ENCODE measurements around the gene SEMA4G. TPM values are rescaled to one million over a fixed set of nuclear protein-coding genes. Genes with fewer than 3 reads are reported as not detected.
A peak's percentile ranks its signal among the peaks of the same experiment; 100 is the strongest.

Gene SEMA4G
- total and polyA plus RNA-seq, 2 of the 13 experiments (the other 11 are each of a cell fraction or from before 2014, with no cell fraction given) = 46.2 to 207 TPM

DNA sequence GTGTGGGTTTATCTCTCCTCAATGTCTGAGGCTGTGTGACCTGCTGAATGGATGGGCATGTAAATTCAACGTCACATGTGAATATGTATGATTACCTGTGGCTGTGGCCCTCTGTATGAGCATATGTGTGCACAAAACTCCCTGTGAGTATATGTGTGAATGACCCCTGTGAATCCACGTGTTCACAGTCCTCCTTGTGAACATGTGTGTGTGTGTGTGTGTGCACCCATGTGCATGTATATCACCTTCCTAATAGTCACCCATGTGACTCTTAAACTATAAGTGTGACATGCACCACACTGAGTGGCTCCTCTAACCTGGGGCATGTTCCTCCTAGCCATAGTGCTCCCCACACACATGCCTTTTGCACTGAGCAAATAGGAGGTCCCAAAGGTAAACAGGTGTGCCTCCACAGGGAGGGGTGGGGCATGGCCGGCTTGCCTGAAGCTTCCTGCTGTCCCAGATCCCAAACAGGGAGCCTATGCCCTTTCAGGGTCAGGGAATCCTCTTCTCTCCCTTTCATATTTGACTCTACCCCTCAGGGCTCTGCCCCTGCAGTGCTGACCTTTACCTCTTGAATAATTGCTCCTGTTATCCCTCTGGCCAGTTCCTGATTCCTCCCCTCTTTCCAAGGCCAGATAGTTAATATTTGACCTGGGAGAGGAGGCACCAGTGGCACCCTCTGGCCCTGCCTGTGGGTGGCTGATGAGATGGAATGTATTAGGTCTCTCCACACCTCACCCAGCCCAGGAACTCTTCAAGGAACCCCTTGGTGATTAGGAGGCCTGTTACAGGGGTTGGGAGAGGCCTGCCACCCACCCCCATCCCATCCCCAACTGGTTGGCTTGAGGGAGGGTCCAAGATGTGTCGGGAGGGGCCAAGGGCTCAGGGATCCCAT lies 1.9 kb downstream of the SEMA4G start (continued):
- no peak for TF ChIP-seq ZNF773 (CRISPR knock-in tag; IDR thresholded peaks at IDR 0.05; ENCODE audit: borderline replicate concordance)
- TF ChIP-seq BRCA1 (CRISPR knock-in tag; IDR thresholded peaks at IDR 0.05) = no peak
- TF ChIP-seq SATB2 (CRISPR knock-in tag; IDR thresholded peaks at IDR 0.05) = no peak
- TF ChIP-seq, protein P1, sequence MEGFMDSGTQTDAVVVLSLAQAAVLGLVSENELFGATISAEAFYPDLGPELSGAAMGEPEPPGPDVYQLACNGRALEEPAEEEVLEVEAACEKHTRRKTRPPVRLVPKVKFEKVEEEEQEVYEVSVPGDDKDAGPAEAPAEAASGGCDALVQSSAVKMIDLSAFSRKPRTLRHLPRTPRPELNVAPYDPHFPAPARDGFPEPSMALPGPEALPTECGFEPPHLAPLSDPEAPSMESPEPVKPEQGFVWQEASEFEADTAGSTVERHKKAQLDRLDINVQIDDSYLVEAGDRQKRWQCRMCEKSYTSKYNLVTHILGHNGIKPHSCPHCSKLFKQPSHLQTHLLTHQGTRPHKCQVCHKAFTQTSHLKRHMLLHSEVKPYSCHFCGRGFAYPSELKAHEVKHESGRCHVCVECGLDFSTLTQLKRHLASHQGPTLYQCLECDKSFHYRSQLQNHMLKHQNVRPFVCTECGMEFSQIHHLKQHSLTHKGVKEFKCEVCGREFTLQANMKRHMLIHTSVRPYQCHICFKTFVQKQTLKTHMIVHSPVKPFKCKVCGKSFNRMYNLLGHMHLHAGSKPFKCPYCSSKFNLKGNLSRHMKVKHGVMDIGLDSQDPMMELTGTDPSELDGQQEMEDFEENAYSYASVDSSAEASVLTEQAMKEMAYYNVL (CRISPR knock-in tag; IDR thresholded peaks at IDR 0.05; ENCODE audit: borderline replicate concordance) = peak; percentile 95; the same call in 1 of the 2 replicates
- TF ChIP-seq HDAC1 (CRISPR knock-in tag; IDR thresholded peaks at IDR 0.05) = peak; percentile 93
- TF ChIP-seq SP140L (CRISPR knock-in tag; IDR thresholded peaks at IDR 0.05; ENCODE audit: borderline replicate concordance) = no peak
- TF ChIP-seq, protein P2, sequence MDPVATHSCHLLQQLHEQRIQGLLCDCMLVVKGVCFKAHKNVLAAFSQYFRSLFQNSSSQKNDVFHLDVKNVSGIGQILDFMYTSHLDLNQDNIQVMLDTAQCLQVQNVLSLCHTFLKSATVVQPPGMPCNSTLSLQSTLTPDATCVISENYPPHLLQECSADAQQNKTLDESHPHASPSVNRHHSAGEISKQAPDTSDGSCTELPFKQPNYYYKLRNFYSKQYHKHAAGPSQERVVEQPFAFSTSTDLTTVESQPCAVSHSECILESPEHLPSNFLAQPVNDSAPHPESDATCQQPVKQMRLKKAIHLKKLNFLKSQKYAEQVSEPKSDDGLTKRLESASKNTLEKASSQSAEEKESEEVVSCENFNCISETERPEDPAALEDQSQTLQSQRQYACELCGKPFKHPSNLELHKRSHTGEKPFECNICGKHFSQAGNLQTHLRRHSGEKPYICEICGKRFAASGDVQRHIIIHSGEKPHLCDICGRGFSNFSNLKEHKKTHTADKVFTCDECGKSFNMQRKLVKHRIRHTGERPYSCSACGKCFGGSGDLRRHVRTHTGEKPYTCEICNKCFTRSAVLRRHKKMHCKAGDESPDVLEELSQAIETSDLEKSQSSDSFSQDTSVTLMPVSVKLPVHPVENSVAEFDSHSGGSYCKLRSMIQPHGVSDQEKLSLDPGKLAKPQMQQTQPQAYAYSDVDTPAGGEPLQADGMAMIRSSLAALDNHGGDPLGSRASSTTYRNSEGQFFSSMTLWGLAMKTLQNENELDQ (CRISPR knock-in tag; IDR thresholded peaks at IDR 0.05; ENCODE audit: borderline replicate concordance) = no peak
- no peak for TF ChIP-seq ZNF260 (CRISPR knock-in tag; IDR thresholded peaks at IDR 0.05; ENCODE audit: borderline replicate concordance, low read depth)
- no peak for TF ChIP-seq MAFG (CRISPR knock-in tag; IDR thresholded peaks at IDR 0.05)
- no peak; the same call in 1 of the 2 replicates for TF ChIP-seq SAFB2 (CRISPR knock-in tag; IDR thresholded peaks at IDR 0.05; ENCODE audit: borderline replicate concordance, low read depth)
- TF ChIP-seq, protein P3, sequence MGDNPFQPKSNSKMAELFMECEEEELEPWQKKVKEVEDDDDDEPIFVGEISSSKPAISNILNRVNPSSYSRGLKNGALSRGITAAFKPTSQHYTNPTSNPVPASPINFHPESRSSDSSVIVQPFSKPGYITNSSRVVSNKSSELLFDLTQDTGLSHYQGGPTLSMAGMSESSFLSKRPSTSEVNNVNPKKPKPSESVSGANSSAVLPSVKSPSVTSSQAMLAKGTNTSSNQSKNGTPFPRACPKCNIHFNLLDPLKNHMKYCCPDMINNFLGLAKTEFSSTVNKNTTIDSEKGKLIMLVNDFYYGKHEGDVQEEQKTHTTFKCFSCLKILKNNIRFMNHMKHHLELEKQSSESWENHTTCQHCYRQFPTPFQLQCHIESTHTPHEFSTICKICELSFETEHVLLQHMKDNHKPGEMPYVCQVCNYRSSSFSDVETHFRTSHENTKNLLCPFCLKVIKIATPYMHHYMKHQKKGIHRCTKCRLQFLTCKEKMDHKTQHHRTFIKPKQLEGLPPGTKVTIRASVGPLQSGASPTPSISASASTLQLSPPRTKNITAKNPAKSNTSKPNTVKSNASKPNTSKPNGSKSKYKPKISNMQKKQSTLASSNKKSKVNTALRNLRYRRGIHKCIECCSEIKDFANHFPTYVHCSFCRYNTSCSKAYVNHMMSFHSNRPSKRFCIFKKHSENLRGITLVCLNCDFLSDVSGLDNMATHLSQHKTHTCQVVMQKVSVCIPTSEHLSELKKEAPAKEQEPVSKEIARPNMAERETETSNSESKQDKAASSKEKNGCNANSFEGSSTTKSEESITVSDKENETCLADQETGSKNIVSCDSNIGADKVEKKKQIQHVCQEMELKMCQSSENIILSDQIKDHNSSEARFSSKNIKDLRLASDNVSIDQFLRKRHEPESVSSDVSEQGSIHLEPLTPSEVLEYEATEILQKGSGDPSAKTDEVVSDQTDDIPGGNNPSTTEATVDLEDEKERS (CRISPR knock-in tag; IDR thresholded peaks at IDR 0.05) = peak; percentile 63; the same call in 1 of the 2 replicates
- no peak for TF ChIP-seq SMYD3 (CRISPR knock-in tag; IDR thresholded peaks at IDR 0.05)
- TF ChIP-seq, protein P4, sequence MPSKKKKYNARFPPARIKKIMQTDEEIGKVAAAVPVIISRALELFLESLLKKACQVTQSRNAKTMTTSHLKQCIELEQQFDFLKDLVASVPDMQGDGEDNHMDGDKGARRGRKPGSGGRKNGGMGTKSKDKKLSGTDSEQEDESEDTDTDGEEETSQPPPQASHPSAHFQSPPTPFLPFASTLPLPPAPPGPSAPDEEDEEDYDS (CRISPR knock-in tag; IDR thresholded peaks at IDR 0.05) = peak; percentile 84
- no peak for TF ChIP-seq SRSF4 (IDR thresholded peaks at IDR 0.05; ENCODE audit: low read depth, low read length, poor library complexity, severe bottlenecking)
- TF ChIP-seq CCAR2 (optimal IDR thresholded peaks at IDR 0.05; ENCODE audit: low read depth, low read length) = no peak
- TF ChIP-seq, protein P5, sequence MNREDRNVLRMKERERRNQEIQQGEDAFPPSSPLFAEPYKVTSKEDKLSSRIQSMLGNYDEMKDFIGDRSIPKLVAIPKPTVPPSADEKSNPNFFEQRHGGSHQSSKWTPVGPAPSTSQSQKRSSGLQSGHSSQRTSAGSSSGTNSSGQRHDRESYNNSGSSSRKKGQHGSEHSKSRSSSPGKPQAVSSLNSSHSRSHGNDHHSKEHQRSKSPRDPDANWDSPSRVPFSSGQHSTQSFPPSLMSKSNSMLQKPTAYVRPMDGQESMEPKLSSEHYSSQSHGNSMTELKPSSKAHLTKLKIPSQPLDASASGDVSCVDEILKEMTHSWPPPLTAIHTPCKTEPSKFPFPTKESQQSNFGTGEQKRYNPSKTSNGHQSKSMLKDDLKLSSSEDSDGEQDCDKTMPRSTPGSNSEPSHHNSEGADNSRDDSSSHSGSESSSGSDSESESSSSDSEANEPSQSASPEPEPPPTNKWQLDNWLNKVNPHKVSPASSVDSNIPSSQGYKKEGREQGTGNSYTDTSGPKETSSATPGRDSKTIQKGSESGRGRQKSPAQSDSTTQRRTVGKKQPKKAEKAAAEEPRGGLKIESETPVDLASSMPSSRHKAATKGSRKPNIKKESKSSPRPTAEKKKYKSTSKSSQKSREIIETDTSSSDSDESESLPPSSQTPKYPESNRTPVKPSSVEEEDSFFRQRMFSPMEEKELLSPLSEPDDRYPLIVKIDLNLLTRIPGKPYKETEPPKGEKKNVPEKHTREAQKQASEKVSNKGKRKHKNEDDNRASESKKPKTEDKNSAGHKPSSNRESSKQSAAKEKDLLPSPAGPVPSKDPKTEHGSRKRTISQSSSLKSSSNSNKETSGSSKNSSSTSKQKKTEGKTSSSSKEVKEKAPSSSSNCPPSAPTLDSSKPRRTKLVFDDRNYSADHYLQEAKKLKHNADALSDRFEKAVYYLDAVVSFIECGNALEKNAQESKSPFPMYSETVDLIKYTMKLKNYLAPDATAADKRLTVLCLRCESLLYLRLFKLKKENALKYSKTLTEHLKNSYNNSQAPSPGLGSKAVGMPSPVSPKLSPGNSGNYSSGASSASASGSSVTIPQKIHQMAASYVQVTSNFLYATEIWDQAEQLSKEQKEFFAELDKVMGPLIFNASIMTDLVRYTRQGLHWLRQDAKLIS (CRISPR knock-in tag; IDR thresholded peaks at IDR 0.05) = no peak
